ENCODE data around the gene XPNPEP3.

The XPNPEP3 gene

GRCh38 chr22:40855979-40856512, 902 bp upstream of the XPNPEP3 start (continued):
- TF ChIP-seq PBX3 (CRISPR knock-in tag; IDR thresholded peaks at IDR 0.05) (no peak), ZSCAN23 (tag by site-specific recombination; IDR thresholded peaks at IDR 0.05) (no peak), ZNF670 (tag by site-specific recombination; IDR thresholded peaks at IDR 0.05; ENCODE audit: low read depth) (no peak), GLIS1 (tag by site-specific recombination; IDR thresholded peaks at IDR 0.05) (no peak; the same call in 1 of the 2 replicates), SP2 (tag by site-specific recombination; IDR thresholded peaks at IDR 0.05) (peak; percentile 24), ZNF555 (tag by site-specific recombination; conservative IDR thresholded peaks at IDR 0.05) (no peak), ZNF398 (tag by site-specific recombination; IDR thresholded peaks at IDR 0.05) (no peak), ZNF211 (tag by site-specific recombination; IDR thresholded peaks at IDR 0.05; ENCODE audit: low read depth) (no peak), OVOL3 (tag by site-specific recombination; IDR thresholded peaks at IDR 0.05) (0 out of 2 replicates have a peak, but pooled peaks have one; percentile 12), ZNF24 (tag by site-specific recombination; IDR thresholded peaks at IDR 0.05) (no peak), ZNF510 (tag by site-specific recombination; IDR thresholded peaks at IDR 0.05; ENCODE audit: insufficient replicate concordance) (no peak), ZNF610 (tag by site-specific recombination; IDR thresholded peaks at IDR 0.05; ENCODE audit: borderline replicate concordance) (no peak), ZNF791 (tag by site-specific recombination; IDR thresholded peaks at IDR 0.05) (no peak), SCRT2 (tag by site-specific recombination; IDR thresholded peaks at IDR 0.05) (no peak), REPIN1 (tag by site-specific recombination; IDR thresholded peaks at IDR 0.05; ENCODE audit: low read depth) (no peak), ZBTB6 (tag by site-specific recombination; IDR thresholded peaks at IDR 0.05) (no peak), ZBTB7A (tag by site-specific recombination; IDR thresholded peaks at IDR 0.05; ENCODE audit: low read depth) (peak; percentile 84), ZNF169 (tag by site-specific recombination; IDR thresholded peaks at IDR 0.05) (no peak), ZNF16 (tag by site-specific recombination; IDR thresholded peaks at IDR 0.05; ENCODE audit: low read depth) (no peak), ZNF701 (tag by site-specific recombination; IDR thresholded peaks at IDR 0.05) (no peak), ZNF830 (tag by site-specific recombination; IDR thresholded peaks at IDR 0.05; ENCODE audit: low read depth) (no peak), ZNF112 (tag by site-specific recombination; IDR thresholded peaks at IDR 0.05) (no peak), ZSCAN18 (tag by site-specific recombination; IDR thresholded peaks at IDR 0.05) (no peak), ZNF488 (tag by site-specific recombination; IDR thresholded peaks at IDR 0.05) (no peak), SALL2 (tag by site-specific recombination; IDR thresholded peaks at IDR 0.05; ENCODE audit: borderline replicate concordance) (no peak), ZNF341 (tag by site-specific recombination; IDR thresholded peaks at IDR 0.05; ENCODE audit: low read depth) (no peak)
- TF ChIP-seq, protein P1, sequence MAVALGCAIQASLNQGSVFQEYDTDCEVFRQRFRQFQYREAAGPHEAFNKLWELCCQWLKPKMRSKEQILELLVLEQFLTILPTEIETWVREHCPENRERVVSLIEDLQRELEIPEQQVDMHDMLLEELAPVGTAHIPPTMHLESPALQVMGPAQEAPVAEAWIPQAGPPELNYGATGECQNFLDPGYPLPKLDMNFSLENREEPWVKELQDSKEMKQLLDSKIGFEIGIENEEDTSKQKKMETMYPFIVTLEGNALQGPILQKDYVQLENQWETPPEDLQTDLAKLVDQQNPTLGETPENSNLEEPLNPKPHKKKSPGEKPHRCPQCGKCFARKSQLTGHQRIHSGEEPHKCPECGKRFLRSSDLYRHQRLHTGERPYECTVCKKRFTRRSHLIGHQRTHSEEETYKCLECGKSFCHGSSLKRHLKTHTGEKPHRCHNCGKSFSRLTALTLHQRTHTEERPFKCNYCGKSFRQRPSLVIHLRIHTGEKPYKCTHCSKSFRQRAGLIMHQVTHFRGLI (tag by site-specific recombination; IDR thresholded peaks at IDR 0.05), result no peak
- TF ChIP-seq, protein P2, sequence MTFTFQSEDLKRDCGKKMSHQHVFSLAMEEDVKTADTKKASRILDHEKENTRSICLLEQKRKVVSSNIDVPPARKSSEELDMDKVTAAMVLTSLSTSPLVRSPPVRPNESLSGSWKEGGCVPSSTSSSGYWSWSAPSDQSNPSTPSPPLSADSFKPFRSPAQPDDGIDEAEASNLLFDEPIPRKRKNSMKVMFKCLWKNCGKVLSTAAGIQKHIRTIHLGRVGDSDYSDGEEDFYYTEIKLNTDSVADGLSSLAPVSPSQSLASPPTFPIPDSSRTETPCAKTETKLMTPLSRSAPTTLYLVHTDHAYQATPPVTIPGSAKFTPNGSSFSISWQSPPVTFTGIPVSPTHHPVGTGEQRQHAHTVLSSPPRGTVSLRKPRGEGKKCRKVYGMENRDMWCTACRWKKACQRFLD (tag by site-specific recombination; IDR thresholded peaks at IDR 0.05), result no peak
- TF ChIP-seq, protein P3, sequence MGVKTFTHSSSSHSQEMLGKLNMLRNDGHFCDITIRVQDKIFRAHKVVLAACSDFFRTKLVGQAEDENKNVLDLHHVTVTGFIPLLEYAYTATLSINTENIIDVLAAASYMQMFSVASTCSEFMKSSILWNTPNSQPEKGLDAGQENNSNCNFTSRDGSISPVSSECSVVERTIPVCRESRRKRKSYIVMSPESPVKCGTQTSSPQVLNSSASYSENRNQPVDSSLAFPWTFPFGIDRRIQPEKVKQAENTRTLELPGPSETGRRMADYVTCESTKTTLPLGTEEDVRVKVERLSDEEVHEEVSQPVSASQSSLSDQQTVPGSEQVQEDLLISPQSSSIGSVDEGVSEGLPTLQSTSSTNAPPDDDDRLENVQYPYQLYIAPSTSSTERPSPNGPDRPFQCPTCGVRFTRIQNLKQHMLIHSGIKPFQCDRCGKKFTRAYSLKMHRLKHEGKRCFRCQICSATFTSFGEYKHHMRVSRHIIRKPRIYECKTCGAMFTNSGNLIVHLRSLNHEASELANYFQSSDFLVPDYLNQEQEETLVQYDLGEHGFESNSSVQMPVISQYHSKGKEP (tag by site-specific recombination; IDR thresholded peaks at IDR 0.05), result no peak
